Occipital lobe (tissue), 2 donors: ENCODE results near the gene FANCL. TPM values are rescaled to one million over a fixed set of nuclear protein-coding genes. Genes with fewer than 3 reads are reported as not detected.
"Not testable (repeated sequence)": the region's sequence is repeated elsewhere in the genome, so short reads cannot be mapped to it uniquely, and the experiment has no call there.

Experiments
- DNase-seq: peaks from one replicate; lab custom pipeline; 2025; lab: John Stamatoyannopoulos, UW
- total RNA-seq: library from RNA; depleted of rRNA; stranded (reverse); fragments of >200 nt; gene quantifications from one replicate; pipeline ENCODE4 v1.2.3, GENCODE V29; 2014

The FANCL gene
- total RNA-seq, 1 donor from 2014 or later, result 82.2 TPM

GRCh38 chr2:58206785-58207184 lies 34.3 kb downstream of the FANCL start:
- DNase-seq, result no peak

GRCh38 chr2:58204195-58204959 lies 36.7 kb downstream of the FANCL start:
- DNase-seq, result no peak

GRCh38 chr2:58203018-58203417 lies 38.1 kb downstream of the FANCL start:
- no peak for DNase-seq

DNA sequence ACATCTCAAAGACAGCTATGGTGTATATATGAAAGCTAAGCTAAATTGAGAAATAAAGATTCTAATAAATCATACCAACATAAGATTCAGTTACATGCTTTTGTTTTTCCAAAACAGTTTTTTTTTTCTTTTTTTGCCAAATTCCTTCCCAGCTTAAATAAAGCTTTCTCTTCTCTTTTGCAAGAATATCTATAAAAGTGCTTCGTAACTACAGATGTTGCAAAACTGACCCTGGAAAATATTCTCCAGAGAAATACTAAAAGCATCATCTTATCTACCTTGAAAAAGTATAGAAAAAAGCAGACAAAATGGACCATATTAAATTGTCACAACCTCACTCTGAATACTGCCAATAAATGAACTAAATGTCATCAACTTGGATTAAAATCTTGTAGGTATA lies 38.7 kb downstream of the FANCL start:
- DNase-seq, result no peak

DNA sequence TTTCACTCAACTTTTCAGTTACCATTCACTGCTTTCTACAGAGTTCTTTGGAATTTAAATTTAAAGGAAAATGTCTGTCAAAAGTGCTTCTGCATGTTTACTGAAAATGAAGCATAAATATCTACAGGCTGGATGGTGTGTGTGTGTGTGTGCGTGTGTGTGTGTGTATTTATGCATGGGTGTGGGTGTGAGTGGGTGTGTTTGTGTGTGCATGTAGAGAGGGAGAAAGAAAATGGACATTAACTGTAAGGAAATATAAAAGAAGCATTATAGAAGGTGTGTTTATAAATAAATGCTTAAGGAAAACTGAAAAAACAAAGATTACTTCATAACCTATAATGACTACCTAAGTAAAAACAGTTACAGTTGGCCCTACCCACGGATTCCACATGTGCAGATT lies 43.2 kb downstream of the FANCL start:
- DNase-seq, result no peak

DNA sequence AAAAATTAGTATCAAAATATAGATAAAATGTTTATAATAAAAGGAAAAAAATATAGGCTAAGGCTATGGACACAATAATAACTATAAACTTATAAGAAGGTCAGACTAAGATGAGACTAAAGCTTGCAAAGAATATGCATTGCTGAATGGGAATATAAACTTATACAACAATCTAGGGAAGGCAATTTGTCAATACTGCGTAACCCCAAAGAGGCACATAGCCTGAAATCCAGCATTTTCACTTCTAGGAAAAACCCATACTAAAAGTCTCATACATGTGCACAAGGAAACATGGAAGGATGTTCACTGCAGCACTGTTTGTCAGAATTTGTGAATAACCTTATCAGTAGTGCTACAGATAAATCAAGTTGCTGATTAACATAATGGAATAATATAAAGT lies 45.5 kb downstream of the FANCL start:
- no peak for DNase-seq

- no peak for DNase-seq
These were observed 46.7 kb downstream of the FANCL start for GRCh38 chr2:58194458-58194857.

DNA sequence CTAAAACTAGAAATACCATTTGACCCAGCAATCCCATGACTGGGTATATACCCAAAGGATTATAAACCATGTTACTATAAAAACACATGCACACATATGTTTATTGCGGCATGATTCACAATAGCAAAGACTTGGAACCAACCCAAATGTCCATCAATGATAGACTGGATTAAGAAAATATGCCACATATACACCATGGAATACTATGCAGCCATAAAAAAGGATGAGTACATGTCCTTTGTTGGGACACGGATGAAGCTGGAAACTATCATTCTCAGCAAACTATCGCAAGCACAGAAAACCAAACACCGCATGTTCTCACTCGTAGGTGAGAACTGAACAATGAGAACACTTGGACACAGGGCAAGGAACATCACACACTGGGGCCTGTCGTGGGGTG lies 54.1 kb downstream of the FANCL start:
- DNase-seq, result not testable (repeated sequence)

DNA sequence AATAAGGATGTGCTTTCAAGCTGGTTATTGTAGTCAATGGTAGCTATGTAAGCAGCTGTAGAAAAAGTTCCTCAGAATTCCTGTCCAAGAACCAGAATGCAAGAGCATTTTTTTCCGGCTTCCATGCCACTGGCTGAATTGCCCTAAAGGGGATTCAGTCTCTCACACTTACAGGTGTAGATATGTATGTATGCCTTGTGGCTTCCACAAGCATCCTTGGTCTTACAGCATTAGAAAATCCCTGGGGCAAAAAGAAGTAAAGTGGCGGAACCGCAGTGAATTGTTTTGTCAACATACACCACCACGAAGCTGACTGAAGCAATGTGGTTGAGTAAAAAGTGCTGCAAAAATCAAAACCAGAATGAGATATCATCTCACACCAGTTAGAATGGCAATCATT lies 54.6 kb downstream of the FANCL start:
- no peak for DNase-seq

DNA sequence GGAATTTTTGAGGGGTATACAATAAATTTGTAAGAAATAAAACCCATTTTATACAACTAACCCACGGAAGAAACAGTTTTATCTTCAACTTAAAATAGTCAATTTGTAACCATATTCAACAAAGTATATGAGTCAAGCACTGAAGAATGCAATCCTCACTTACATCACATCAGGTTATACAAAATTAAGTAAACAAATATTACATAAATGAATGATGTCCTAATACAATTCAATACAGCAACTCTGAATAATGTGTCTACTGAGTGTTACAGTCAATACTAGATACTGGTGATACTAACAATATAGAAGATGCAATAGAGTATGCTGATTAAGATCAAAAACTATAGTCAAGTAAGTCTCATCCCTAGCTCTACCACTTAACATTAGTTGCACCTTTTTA lies 58.6 kb downstream of the FANCL start:
- DNase-seq, result no peak

DNA sequence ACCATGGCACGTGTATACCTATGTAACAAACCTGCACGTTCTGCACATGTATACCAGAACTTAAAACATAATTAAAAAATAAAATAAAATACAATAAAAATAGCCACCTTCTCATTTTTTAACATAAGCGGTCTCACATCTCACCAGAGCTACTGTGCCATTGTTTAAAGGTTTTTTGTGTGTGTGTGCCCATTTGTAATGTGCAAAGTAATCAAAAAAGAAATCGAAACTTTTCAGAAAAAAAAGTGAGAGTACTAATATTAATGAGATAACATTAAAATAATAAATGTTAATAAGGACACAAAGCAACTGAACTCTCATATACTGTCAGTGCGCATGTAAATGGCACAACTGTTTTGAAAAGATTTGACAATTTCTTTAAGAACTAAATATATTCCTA lies 60.5 kb downstream of the FANCL start:
- no peak for DNase-seq

DNA sequence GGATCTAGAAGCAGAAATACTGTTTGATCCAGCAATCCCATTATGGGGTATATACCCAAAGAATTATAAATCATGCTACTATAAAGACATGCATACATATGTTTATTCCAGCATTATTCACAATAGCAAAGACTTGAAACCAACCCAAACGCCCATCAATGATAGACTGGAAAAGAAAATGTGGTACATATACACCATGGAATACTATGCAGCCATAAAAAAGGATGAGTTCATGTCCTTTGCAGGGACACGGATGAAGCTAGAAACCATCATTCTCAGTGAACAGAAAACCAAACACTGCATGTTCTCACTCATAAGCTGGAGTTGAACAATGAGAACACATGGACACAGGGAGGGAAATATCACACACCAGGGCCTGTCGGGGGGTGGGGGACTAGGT lies 61.0 kb downstream of the FANCL start:
- not testable (repeated sequence) for DNase-seq

DNA sequence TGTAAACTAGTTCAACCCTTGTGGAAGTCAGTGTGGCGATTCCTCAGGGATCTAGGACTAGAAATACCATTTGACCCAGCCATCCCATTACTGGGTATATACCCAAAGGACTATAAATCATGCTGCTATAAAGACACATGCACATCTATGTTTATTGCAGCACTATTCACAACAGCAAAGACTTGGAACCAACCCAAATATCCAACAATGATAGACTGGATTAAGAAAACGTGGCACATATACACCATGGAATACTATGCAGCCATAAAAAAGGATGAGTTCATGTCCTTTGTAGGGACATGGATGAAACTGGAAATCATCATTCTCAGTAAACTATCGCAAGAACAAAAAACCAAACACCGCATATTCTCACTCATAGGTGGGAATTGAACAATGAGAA lies 63.9 kb downstream of the FANCL start:
- not testable (repeated sequence) for DNase-seq

GRCh38 chr2:58171831-58172230 lies 69.3 kb downstream of the FANCL start:
- not testable (repeated sequence) for DNase-seq

DNA sequence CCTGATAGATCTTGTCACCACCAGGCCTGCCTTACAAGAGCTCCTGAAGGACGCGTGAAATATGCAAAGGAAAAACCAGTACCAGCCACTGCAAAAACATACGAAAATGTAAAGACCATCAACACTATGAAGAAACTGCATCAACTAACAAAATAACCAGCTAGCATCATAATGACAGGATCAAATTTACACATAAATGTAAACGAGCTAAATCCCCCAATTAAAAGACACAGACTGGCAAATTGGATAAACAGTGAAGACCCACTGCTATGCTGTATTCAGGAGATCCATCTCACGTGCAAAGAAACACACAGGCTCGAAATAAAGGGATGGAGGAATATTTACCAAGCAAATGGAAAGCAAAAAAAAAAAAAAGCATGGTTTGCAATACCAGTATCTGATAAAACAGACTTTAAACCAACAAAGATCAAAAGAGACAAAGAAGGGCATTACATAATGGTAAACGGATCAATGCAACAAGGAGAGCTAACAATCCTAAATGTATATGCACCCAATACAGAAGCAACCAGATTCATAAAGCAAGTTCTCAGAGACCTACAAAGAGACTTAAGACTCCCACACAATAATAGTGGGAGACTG lies 70.7 kb downstream of the FANCL start:
- DNase-seq, result not testable (repeated sequence)

- not testable (repeated sequence) for DNase-seq
These were observed 71.3 kb downstream of the FANCL start for GRCh38 chr2:58169845-58170244.

DNA sequence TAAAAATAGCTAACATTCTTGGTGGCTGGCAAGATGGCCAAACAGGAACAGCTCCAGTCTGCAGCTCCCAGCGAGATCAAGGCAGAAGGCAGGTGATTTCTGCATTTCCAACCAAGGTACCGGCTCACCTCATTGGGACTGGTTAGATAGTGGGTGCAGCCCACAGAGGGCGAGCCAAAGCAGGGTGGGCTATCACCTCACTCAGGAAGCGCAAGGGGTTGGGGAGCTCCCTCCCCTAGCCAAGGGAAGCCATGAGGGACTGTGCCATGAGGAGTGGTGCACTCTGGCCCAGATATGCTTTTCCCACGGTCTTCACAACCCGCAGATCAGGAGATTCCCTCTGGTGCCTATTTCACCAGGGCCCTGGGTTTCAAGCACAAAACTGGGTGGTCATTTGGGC lies 73.0 kb downstream of the FANCL start:
- DNase-seq, result not testable (repeated sequence)

GRCh38 chr2:58163913-58164312 lies 77.2 kb downstream of the FANCL start:
- DNase-seq, result no peak

- no peak for DNase-seq
These were observed 82.6 kb downstream of the FANCL start for GRCh38 chr2:58158481-58158880.

GRCh38 chr2:58157754-58158153 lies 83.4 kb downstream of the FANCL start:
- no peak for DNase-seq

- no peak for DNase-seq
These were observed 84.3 kb downstream of the FANCL start for GRCh38 chr2:58156780-58157179.

GRCh38 chr2:58155160-58155778 lies 85.9 kb downstream of the FANCL start:
- DNase-seq, result no peak

DNA sequence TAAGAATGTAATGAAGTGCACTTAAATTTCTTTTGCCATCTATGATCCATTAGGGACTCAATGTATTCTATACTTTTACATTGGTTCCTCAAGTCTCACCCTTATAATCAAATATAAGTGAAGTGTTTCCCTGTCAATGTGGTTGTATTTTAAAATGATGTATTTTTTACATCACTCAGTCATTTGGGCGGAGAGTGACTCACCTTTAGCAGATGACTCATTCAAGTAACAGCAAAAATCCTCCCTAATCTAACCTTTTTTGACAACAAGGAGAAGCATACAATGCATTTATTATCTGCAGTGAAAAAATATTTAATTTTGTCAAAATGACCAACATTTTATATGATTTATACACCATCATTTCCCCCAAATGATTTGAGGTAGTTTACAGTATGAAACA lies 94.4 kb downstream of the FANCL start:
- no peak for DNase-seq
